Lung (tissue), 12 donors: Measurements from ENCODE around the gene HEMGN. TPM values are rescaled to one million over a fixed set of nuclear protein-coding genes. Genes with fewer than 3 reads are reported as not detected.

Experiments
- ATAC-seq: fragments of 200-7000 bp; cut with Tn5 transposase; one replicate; pipeline ENCODE4 v1.9.1; 2020; ENCODE audit warnings: moderate number of reproducible peaks; ENCODE audit not compliant: insufficient read depth, low FRiP score
- DNase-seq, 3 donors: peaks; one replicate each; pipeline ENCODE4 v3.0.0-alpha.2; 2013 to 2017
- H3K27ac ChIP-seq, 2 donors: one replicate each; pipeline ENCODE4 v1.5.1; 2013; ENCODE audit warnings: mild to moderate bottlenecking in 2 of 2, moderate library complexity in 2 of 2, control low read depth in 1 of 2, inconsistent platforms in 1 of 2, low read depth in 1 of 2, low read length in 1 of 2
- H3K27me3 ChIP-seq, 3 donors: one replicate each; pipeline ENCODE4 v1.5.1; 2013; ENCODE audit warnings: low read length in 2 of 3; ENCODE audit not compliant: control insufficient read depth in 3 of 3, insufficient read depth in 3 of 3
- H3K36me3 ChIP-seq, 4 donors: one replicate each; pipeline ENCODE4 v1.5.1; 2013; ENCODE audit warnings: low read length in 4 of 4, mild to moderate bottlenecking in 1 of 4, moderate library complexity in 1 of 4; ENCODE audit not compliant: control insufficient read depth in 4 of 4, insufficient read depth in 4 of 4
- H3K4me1 ChIP-seq, 5 donors: one replicate each; pipeline ENCODE4 v1.5.1; 2013; ENCODE audit warnings: low read length in 5 of 5, mild to moderate bottlenecking in 2 of 5, moderate library complexity in 1 of 5; ENCODE audit not compliant: control insufficient read depth in 5 of 5, insufficient read depth in 5 of 5
- H3K4me3 ChIP-seq: one replicate; pipeline ENCODE4 v1.5.1; 2013; ENCODE audit warnings: mild to moderate bottlenecking, control low read depth, moderate library complexity
- H3K9ac ChIP-seq, 2 donors: one replicate each; pipeline ENCODE4 v1.5.1; 2013; ENCODE audit warnings: low read length in 2 of 2, control low read depth in 1 of 2; ENCODE audit not compliant: insufficient read depth in 1 of 2
- H3K9me3 ChIP-seq, 4 donors: one replicate each; pipeline ENCODE4 v1.5.1; 2013; ENCODE audit warnings: low read length in 3 of 4, mild to moderate bottlenecking in 1 of 4, moderate library complexity in 1 of 4; ENCODE audit not compliant: control insufficient read depth in 4 of 4, insufficient read depth in 3 of 4
- WGBS, 2 donors: extraction: QIAGEN DNeasy Blood & Tissue Kit; methylation state at CpG; one replicate each; pipeline ENCODE4 v1.1.7; 2013; 5-methylcytosine and 5-hydroxymethylcytosine counted together
- polyA plus RNA-seq, 2 donors: library from polyadenylated mRNA; stranded (reverse); fragments of 200-250 nt; gene quantifications; one replicate each; pipeline ENCODE4 v1.2.1, GENCODE V29; 2013
- total RNA-seq, 2 donors: library from RNA; depleted of rRNA in 1 of 2; stranded (reverse); fragments of >200 nt in 1 of 2; gene quantifications; one replicate each; pipeline ENCODE4 v1.2.1, GENCODE V29; 2014 to 2021
- TF ChIP-seq, protein P1 (sequence below): IDR thresholded peaks from 2 replicates; pipeline ENCODE4 v1.5.1; 2012; ENCODE audit warnings: mild to moderate bottlenecking; ENCODE audit errors: control extremely low read depth, extremely low read depth
- donor health status: control.
- donor health status: control.
- donor health status: Bipolar disorder and iron deficiency.
- donor health status: healthy.
- donor health status: DM: yes; HTN: yes; CAD: no.

Gene HEMGN
- total and polyA plus RNA-seq, 4 donors = 0.14 to 21.6 (median 0.31) TPM

DNA sequence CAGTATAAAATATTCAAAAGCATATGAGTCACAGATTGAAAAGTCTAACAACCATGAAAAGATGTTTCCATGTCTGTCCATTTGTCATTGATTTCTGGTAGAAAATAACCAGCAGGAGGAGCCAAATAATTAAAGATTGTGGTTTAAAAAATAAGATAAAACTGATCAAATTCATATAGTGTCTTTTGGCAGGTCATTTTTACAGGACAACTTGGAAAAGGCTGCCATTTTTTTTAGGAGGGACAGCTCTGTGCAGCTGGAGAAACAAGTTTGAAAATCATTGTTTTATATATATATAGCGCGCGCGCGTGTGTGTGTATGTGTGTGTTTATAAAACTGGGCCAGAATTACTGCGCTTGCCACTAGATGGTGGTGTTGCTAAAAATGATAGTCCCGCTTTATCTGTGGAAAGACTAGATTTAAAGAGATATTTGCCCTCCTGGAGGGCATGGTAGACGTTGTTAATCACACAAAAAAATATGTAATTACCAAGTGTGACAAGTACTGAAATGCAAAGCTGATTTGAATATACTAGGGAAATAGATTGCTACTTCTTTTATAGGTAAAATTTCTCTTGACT, 14.4 kb downstream of the HEMGN start:
- no peaks in the 10 kb centered on the region for H3K36me3 ChIP-seq
- H3K4me1 ChIP-seq = peaks cover 0 to 13% (median 6%) of the 10 kb centered on the region in 5 donors
- ATAC-seq (peak; percentile 53), DNase-seq (peak; percentile 81 to 92 (median 91))
- 0% methylated on average over 8 of the region's 8 CpGs for whole genome bisulfite sequencing, 2 donors
- H3K27ac ChIP-seq = no peak overlapping the region
- H3K9me3 ChIP-seq = no peaks in the 10 kb centered on the region
- no peak overlapping the region for H3K4me3 ChIP-seq
- no peak overlapping the region for H3K9ac ChIP-seq
- peaks cover 0 to 17% (median 12%) of the 10 kb centered on the region in 3 donors for H3K27me3 ChIP-seq
- TF ChIP-seq, protein P1, sequence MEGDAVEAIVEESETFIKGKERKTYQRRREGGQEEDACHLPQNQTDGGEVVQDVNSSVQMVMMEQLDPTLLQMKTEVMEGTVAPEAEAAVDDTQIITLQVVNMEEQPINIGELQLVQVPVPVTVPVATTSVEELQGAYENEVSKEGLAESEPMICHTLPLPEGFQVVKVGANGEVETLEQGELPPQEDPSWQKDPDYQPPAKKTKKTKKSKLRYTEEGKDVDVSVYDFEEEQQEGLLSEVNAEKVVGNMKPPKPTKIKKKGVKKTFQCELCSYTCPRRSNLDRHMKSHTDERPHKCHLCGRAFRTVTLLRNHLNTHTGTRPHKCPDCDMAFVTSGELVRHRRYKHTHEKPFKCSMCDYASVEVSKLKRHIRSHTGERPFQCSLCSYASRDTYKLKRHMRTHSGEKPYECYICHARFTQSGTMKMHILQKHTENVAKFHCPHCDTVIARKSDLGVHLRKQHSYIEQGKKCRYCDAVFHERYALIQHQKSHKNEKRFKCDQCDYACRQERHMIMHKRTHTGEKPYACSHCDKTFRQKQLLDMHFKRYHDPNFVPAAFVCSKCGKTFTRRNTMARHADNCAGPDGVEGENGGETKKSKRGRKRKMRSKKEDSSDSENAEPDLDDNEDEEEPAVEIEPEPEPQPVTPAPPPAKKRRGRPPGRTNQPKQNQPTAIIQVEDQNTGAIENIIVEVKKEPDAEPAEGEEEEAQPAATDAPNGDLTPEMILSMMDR = peak; percentile 66

DNA sequence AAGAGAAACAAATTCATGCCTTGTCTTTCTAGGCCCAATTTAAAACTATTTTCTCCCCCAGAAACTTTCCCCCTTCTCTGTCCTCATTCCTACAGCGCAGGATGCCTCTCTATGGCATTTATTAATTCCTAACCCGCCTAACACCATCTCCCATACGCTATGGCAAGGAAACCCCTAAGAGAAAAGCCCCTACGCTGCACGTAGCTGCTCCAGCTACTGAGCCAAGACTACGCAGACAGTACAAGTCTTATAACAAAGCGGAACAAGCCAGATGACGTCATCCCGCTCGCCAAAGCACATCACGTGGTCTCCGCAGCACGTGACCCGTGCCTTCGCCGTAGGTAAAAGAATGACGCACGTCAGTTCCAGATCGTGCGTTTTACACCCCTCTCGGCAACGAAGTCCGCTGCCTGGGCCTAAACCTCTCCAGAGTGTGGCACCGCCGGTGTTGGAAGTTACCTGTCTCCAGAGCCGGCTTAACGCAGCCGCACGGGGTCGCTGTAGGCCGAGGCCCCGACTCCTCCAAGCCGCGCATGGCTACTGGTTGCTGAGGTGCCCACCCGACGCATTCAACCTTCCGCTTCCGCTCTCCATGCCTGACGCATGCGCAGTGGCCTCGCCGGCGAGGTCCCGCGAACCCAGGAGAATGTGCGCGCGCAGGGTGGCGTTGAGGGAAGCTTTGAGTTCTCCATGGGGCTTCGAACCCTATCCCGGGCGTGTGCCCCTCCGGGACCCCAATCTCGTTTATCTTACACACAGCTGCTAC, 15.8 kb downstream of the HEMGN start, which contains the start of gene TRMO:
TRMO (minus strand) TSS at position 542 of the 766 bp plus-strand sequence; CDS start at position 535, 7 bp downstream.
- peak within 1 kb of the TSS; percentile 90 to 100 for H3K27ac ChIP-seq
- WGBS, 2 donors = 0% methylated on average over 54 of the region's 54 CpGs
- ATAC-seq = peak; percentile 91

DNA sequence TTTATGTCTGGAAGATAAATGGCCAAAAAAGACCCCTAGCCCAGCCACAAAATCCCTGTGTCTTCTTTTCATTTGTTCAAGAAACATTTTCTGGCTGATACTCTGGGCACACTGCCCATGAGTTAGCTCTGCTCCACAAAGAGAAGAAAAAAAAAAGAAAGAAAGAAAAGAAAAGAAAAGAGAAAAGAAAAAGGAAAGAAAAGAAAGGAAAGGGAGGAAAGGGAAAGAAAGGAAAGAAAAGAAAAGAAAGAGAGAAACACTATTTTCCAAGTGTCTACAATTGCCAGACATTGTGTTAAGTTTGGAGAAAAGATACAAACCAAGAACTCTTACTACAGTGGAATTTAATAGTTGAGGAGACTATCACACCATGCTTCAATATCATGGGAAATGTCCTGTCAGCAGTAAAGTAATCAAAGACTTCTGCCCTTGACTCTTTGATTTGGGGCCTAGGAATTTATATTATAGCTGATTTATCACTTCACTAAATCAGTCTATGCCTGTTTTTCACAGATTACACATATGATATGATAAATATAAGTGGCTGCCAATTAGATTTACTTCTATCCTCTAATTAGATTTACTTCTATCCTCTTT, 18.7 kb downstream of the HEMGN start:
- no peaks in the 10 kb centered on the region for H3K27me3 ChIP-seq
- peaks cover 0 to 7% (median 4%) of the 10 kb centered on the region in 4 donors for H3K36me3 ChIP-seq
- H3K27ac ChIP-seq = no peak overlapping the region
- peaks cover 0 to 13% (median 6%) of the 10 kb centered on the region in 5 donors for H3K4me1 ChIP-seq
- TF ChIP-seq, protein P1 = no peak
- no peak for ATAC-seq
- H3K9ac ChIP-seq = no peak overlapping the region
- DNase-seq = peak in 2 of 3 donors; percentile 13 to 23
- no peak overlapping the region for H3K4me3 ChIP-seq
- H3K9me3 ChIP-seq = no peaks in the 10 kb centered on the region

More for the DNA sequence above, 15.8 kb downstream of the HEMGN start, which contains the start of gene TRMO:
- Histone ChIP-seq H3K27me3 (peaks cover 0 to 16% (median 12%) of the 10 kb centered on the region in 3 donors), H3K4me1 (peaks cover 0 to 13% (median 6%) of the 10 kb centered on the region in 5 donors), H3K9me3 (no peaks in the 10 kb centered on the region), H3K4me3 (peak within 1 kb of the TSS; percentile 69), H3K36me3 (no peaks in the 10 kb centered on the region), H3K9ac (peak within 1 kb of the TSS; percentile 87 to 99)
- TF ChIP-seq, protein P1 = peak; percentile 24
- DNase-seq = peak; percentile 98 to 100 (median 99)
